Skeletal muscle satellite cell (primary cell): ENCODE results near the gene KIF25.
"Not testable (repeated sequence)": the region's sequence is repeated elsewhere in the genome, so short reads cannot be mapped to it uniquely, and the experiment has no call there.

ENCODE experiments used
- H3K27me3 ChIP-seq: 2 replicates; pipeline ENCODE4 v1.7.0; 2013; ENCODE audit warnings: low read length; ENCODE audit not compliant: control insufficient read depth, insufficient read depth
- H3K36me3 ChIP-seq: 2 replicates; pipeline ENCODE4 v1.7.0; 2013; ENCODE audit warnings: mild to moderate bottlenecking, control low read depth, low read length; ENCODE audit not compliant: insufficient read depth
- H3K4me1 ChIP-seq: 2 replicates; pipeline ENCODE4 v1.7.0; 2013; ENCODE audit warnings: low read length; ENCODE audit not compliant: control insufficient read depth, insufficient read depth
- H3K4me2 ChIP-seq: 2 replicates; pipeline ENCODE4 v1.7.0; 2013; ENCODE audit warnings: mild to moderate bottlenecking, low read length
- H3K4me3 ChIP-seq: 2 replicates; pipeline ENCODE4 v1.7.0; 2013; ENCODE audit warnings: low read length
- H3K9ac ChIP-seq: 2 replicates; pipeline ENCODE4 v1.7.0; 2013; ENCODE audit warnings: mild to moderate bottlenecking, low read depth, low read length, moderate library complexity
- H3K9me3 ChIP-seq: replicated peaks from 2 replicates; pipeline ENCODE4 v1.7.0; 2013; ENCODE audit warnings: mild to moderate bottlenecking, control low read depth, low read length

The KIF25 gene

DNA sequence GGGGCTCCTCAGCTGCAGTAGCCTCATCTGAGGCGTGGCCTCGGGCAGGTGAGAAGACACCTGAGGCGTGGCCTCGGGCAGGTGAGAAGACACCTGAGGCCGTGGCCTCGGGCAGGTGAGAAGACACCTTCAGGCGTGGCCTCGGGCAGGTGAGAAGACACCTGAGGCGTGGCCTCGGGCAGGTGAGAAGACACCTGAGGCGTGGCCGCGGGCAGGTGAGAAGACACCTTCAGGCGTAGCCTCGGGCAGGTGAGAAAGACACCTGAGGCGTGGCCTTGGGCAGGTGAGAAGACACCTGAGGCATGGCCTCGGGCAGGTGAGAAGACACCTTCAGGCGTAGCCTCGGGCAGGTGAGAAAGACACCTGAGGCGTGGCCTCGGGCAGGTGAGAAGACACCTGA lies 4.0 kb downstream of the KIF25 start:
- not testable (repeated sequence) for H3K36me3 ChIP-seq, H3K4me2 ChIP-seq, H3K4me1 ChIP-seq, H3K9me3 ChIP-seq, H3K4me3 ChIP-seq, H3K9ac ChIP-seq
- peaks cover 29% of the 10 kb centered on the region for H3K27me3 ChIP-seq

DNA sequence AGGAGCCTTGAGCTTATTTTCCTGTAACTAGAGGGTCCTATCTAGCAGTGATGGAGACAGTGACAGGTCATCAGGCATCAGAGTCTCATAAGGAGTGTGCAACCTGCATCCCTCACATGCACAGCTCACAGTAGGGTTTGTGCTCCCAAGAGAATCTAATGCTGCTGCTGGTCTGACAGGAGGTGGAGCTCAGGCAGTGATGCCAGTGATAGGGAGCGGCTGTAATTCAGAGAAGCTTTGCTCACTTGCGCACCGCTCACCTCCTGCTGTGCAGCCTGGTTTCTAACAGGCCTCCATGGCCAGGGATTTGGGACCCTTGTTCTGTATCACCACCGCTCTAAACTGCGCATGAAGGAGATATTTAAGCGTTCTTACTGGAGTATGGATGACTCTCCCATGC lies 5.3 kb downstream of the KIF25 start:
- Histone ChIP-seq H3K27me3 (peaks cover 25% of the 10 kb centered on the region), H3K4me2 (no peak overlapping the region), H3K9me3 (no peaks in the 10 kb centered on the region), H3K9ac (no peak overlapping the region), H3K4me1 (peaks cover 6% of the 10 kb centered on the region), H3K36me3 (no peaks in the 10 kb centered on the region), H3K4me3 (no peak overlapping the region)

DNA sequence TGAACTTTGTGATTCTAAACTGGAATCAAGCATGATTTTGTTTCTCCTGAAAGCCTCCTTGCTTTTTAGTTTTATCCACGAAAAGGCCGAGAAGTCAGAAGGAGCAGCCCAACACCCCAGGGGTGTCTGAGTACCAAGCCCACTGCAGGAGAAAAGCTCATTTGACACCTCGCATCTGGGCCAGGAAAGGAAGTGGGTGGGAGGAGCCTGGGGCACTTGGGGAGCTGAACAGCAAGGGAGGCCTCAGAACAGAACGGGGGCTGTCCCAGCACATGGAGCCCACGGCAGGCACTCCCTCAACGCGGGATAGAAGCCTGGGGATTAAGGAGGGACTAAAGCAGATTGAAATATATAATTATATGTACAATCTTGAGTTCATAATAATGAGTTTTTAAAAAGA lies 6.6 kb downstream of the KIF25 start:
- no peaks in the 10 kb centered on the region for H3K9me3 ChIP-seq
- no peak overlapping the region for H3K4me3 ChIP-seq
- no peak overlapping the region for H3K9ac ChIP-seq
- H3K36me3 ChIP-seq, result no peaks in the 10 kb centered on the region
- no peak overlapping the region for H3K4me2 ChIP-seq
- H3K4me1 ChIP-seq, result peaks cover 6% of the 10 kb centered on the region
- H3K27me3 ChIP-seq, result peaks cover 16% of the 10 kb centered on the region

- no peak overlapping the region for H3K4me2 ChIP-seq
- H3K27me3 ChIP-seq, result peaks cover 12% of the 10 kb centered on the region
- H3K36me3 ChIP-seq, result no peaks in the 10 kb centered on the region
- no peaks in the 10 kb centered on the region for H3K9me3 ChIP-seq
- H3K4me1 ChIP-seq, result peaks cover 6% of the 10 kb centered on the region
- no peak overlapping the region for H3K9ac ChIP-seq
- H3K4me3 ChIP-seq, result no peak overlapping the region
Measured at GRCh38 chr6:168004945-168005344, 7.5 kb downstream of the KIF25 start.

GRCh38 chr6:168005796-168006195 lies 8.3 kb downstream of the KIF25 start:
- H3K9ac ChIP-seq, result no peak overlapping the region
- peaks cover 6% of the 10 kb centered on the region for H3K4me1 ChIP-seq
- H3K4me3 ChIP-seq, result no peak overlapping the region
- H3K36me3 ChIP-seq, result no peaks in the 10 kb centered on the region
- H3K4me2 ChIP-seq, result no peak overlapping the region
- no peaks in the 10 kb centered on the region for H3K9me3 ChIP-seq
- H3K27me3 ChIP-seq, result peaks cover 12% of the 10 kb centered on the region

GRCh38 chr6:168007592-168008338 lies 10.3 kb downstream of the KIF25 start:
- Histone ChIP-seq H3K27me3 (peaks cover 12% of the 10 kb centered on the region), H3K9ac (no peak overlapping the region), H3K4me1 (peaks cover 6% of the 10 kb centered on the region), H3K4me3 (no peak overlapping the region), H3K36me3 (no peaks in the 10 kb centered on the region), H3K9me3 (peaks cover 5% of the 10 kb centered on the region), H3K4me2 (no peak overlapping the region)

- Histone ChIP-seq H3K9me3 (peaks cover 11% of the 10 kb centered on the region), H3K4me1 (peaks cover 6% of the 10 kb centered on the region), H3K4me3 (no peak overlapping the region), H3K36me3 (no peaks in the 10 kb centered on the region), H3K9ac (no peak overlapping the region), H3K27me3 (peaks cover 4% of the 10 kb centered on the region), H3K4me2 (no peak overlapping the region)
Measured at GRCh38 chr6:168009331-168009730, 11.9 kb downstream of the KIF25 start.

DNA sequence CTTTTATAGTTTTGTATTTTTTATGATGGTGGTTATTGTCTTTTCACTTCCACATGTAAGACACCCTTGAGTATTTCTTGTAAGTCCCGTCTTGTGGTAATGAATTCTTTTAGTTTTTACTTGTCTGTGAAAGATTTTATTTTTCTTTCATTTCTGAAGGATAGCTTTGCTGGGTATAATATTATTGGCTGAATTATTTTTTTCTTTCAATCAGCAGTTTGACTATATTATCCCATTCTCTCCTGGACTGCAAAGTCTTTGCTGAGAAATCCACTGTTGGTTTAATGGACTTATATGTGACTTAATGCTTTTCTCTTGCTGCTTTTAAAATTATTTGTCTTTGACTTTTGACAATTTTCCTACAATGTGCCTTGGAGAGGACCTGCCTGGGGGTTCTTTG lies 13.8 kb downstream of the KIF25 start:
- Histone ChIP-seq H3K4me1 (peaks cover 6% of the 10 kb centered on the region), H3K4me2 (no peak overlapping the region), H3K27me3 (peaks cover 2% of the 10 kb centered on the region), H3K4me3 (no peak overlapping the region), H3K36me3 (no peaks in the 10 kb centered on the region), H3K9me3 (peaks cover 11% of the 10 kb centered on the region), H3K9ac (no peak overlapping the region)

- Histone ChIP-seq H3K36me3 (no peaks in the 10 kb centered on the region), H3K27me3 (peaks cover 15% of the 10 kb centered on the region), H3K9ac (no peak overlapping the region), H3K4me2 (no peak overlapping the region), H3K4me1 (no peaks in the 10 kb centered on the region), H3K9me3 (peaks cover 11% of the 10 kb centered on the region), H3K4me3 (no peak overlapping the region)
Measured at GRCh38 chr6:168012431-168013249, 15.2 kb downstream of the KIF25 start.

DNA sequence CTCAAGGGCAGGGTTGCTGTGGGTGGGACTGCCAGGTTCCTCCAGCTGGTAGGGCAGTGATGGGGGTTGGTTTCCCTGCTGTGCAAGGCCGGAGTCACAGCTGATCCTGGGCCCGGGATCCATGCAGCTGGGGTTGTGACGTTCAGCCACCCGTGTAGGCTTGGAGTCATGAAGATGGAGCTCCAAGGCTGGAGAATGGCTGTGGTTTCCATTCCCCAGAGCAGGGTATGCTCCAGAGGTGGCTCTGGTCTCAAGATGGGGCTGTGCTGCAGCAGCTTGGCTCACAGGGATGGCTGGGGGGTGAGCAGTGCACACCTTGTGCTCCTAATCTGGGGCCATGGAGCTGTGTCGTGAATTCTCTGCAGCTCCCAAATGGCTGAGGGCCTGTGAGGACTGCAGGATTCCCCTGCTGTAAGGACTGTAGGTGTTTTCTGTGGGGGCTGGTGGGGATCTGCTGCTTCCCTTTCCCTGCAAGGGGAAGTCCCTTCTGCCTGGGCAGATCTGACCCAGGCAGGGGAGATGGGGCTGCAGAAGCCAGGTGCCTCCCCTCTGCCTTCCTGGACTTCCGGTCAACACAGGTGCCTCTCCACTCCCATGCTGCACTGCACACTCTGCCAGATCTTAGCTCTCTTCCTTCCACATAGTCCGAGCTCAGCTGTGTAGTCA lies 15.9 kb downstream of the KIF25 start:
- Histone ChIP-seq H3K4me1 (no peaks in the 10 kb centered on the region), H3K36me3 (no peaks in the 10 kb centered on the region), H3K9me3 (peaks cover 11% of the 10 kb centered on the region), H3K4me2 (no peak overlapping the region), H3K27me3 (peaks cover 21% of the 10 kb centered on the region), H3K9ac (no peak overlapping the region), H3K4me3 (no peak overlapping the region)

DNA sequence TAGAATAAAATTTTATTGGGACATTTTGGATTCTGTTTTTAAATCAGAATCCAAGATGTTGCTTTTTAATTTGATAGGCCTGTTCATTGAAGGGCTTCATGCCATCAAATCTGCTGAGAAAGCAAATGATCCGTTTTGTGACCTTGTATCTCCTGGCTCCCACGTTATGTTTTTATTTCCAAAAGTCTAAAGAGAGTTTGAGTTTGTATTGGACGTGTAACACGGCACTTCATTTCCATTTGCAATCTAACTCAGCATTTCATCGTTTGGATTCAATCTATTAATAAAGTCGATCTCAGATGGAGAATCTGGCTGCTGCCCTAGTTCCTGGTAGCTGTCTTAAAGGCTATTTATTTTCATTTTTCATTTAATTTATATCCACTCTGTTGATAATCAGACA lies 17.0 kb downstream of the KIF25 start:
- Histone ChIP-seq H3K27me3 (peaks cover 21% of the 10 kb centered on the region), H3K9ac (no peak overlapping the region), H3K4me1 (no peaks in the 10 kb centered on the region), H3K4me3 (no peak overlapping the region), H3K4me2 (no peak overlapping the region), H3K36me3 (no peaks in the 10 kb centered on the region), H3K9me3 (peaks cover 11% of the 10 kb centered on the region)
